Esophagus muscularis mucosa (tissue), 4 donors: ENCODE data around the gene LILRB5. TPM values are rescaled to one million over a fixed set of nuclear protein-coding genes. Genes with fewer than 3 reads are reported as not detected.
"Not testable (repeated sequence)": the region's sequence is repeated elsewhere in the genome, so short reads cannot be mapped to it uniquely, and the experiment has no call there.

Source experiments
- DNase-seq: peaks from one replicate; pipeline ENCODE4 v3.0.0-alpha.2; 2017; ENCODE audit errors: extremely low spot score
- H3K27ac ChIP-seq, 4 donors: fragments of 200-600 bp; sonication (generic); replicated peaks in 1 of 4; 1 replicate in 3 of 4; 2 replicates in 1 of 4; pipeline ENCODE4 v1.5.1; 2016 to 2019; ENCODE audit warnings: mild to moderate bottlenecking in 1 of 4
- H3K27me3 ChIP-seq, 4 donors: fragments of 200-600 bp; sonication (generic); one replicate each; pipeline versions ENCODE4 v1.5.1 to v1.6.0; 2016 to 2019
- H3K36me3 ChIP-seq, 4 donors: fragments of 200-600 bp; sonication (generic); one replicate each; pipeline ENCODE4 v1.5.1; 2016 to 2019
- H3K4me1 ChIP-seq, 4 donors: fragments of 200-600 bp; sonication (generic); one replicate each; pipeline ENCODE4 v1.5.1; 2016 to 2019
- H3K4me3 ChIP-seq, 4 donors: fragments of 200-600 bp; sonication (generic); 1 replicate in 2 of 4; 2 replicates in 2 of 4; pipeline ENCODE4 v1.5.1; 2016 to 2019; ENCODE audit warnings: mild to moderate bottlenecking in 4 of 4, moderate library complexity in 1 of 4
- H3K9me3 ChIP-seq, 4 donors: fragments of 200-600 bp; sonication (generic); 1 replicate in 3 of 4; 2 replicates in 1 of 4; pipeline ENCODE4 v1.5.1; 2016 to 2019
- CTCF ChIP-seq, 3 experiments: fragments of 200-600 bp in 2 of 3; fragments of 450-650 bp in 1 of 3; sonication (generic) in 2 of 3; IDR thresholded peaks; one replicate each; pipeline ENCODE4 v1.5.1; 2017 to 2019; ENCODE audit warnings: antibody characterized with exemption in 3 of 3, mild to moderate bottlenecking in 2 of 3, moderate library complexity in 1 of 3
- EP300 ChIP-seq: sonication (generic); formaldehyde crosslinking; IDR thresholded peaks from one replicate; pipeline ENCODE4 v1.6.1; 2017; ENCODE audit warnings: antibody characterized with exemption
- POLR2A ChIP-seq: fragments of 450-650 bp; IDR thresholded peaks from one replicate; pipeline ENCODE4 v1.6.1; 2017; ENCODE audit warnings: antibody characterized with exemption, moderate library complexity, mild to moderate bottlenecking, low read depth
- POLR2AphosphoS5 ChIP-seq, 2 donors: sonication (generic); formaldehyde crosslinking; IDR thresholded peaks; one replicate each; pipeline ENCODE4 v1.6.1; 2017; ENCODE audit warnings: antibody characterized with exemption in 2 of 2
- WGBS: methylation state at CpG from one replicate; pipeline ENCODE4 v1.1.5; 2018; 5-methylcytosine and 5-hydroxymethylcytosine counted together
- intact Hi-C: fragments of 100-400 bp; cut with DNase I; formaldehyde crosslinking; loops from one replicate; pipeline ENCODE4 v1.15.1; 2023
- total RNA-seq, 4 donors: library from RNA; depleted of rRNA; stranded (reverse); fragments of >200 nt; gene quantifications; one replicate each; pipeline versions ENCODE4 v1.1.0 to v1.2.1, GENCODE V29; 2016

LILRB5 gene
- total RNA-seq, 4 donors from 2014 or later: 16.6 to 26.6 (median 21.4) TPM

- no peak for DNase-seq
- Histone ChIP-seq H3K27me3 (no peaks in the 10 kb centered on the region), H3K4me1 (peaks cover 55 to 63% (median 63%) of the 10 kb centered on the region in 4 donors), H3K36me3 (peaks cover 24 to 49% (median 43%) of the 10 kb centered on the region in 4 donors), H3K4me3 (no peak overlapping the region), H3K9me3 (no peaks in the 10 kb centered on the region), H3K27ac (peak overlapping the region; percentile 70 to 79 (median 76))
- WGBS: 48% methylated on average over 5 of the region's 24 CpGs
- intact Hi-C loops: no loop called here
- TF ChIP-seq EP300 (no peak), POLR2AphosphoS5 (IDR thresholded peaks at IDR 0.05) (no peak), CTCF (IDR thresholded peaks at IDR 0.05) (no peak), POLR2A (no peak)
These were observed 47.8 kb downstream of the LILRB5 start for GRCh38 chr19:54209058-54209810.

- H3K27ac ChIP-seq: peak overlapping the region; percentile 70 to 79 (median 76)
- intact Hi-C loops: no loop called here
- WGBS: 63% methylated on average over 8 of the region's 8 CpGs
These were observed 48.4 kb downstream of the LILRB5 start for GRCh38 chr19:54208784-54209057.

GRCh38 chr19:54207983-54208783 is 48.9 kb downstream of the LILRB5 start:
- no peaks in the 10 kb centered on the region for H3K27me3 ChIP-seq
- TF ChIP-seq CTCF (IDR thresholded peaks at IDR 0.05) (no peak), POLR2AphosphoS5 (IDR thresholded peaks at IDR 0.05) (peak in 1 of 2 donors; percentile 44), EP300 (peak; percentile 41)
- peaks cover 35 to 60% (median 54%) of the 10 kb centered on the region in 4 donors for H3K36me3 ChIP-seq
- no peaks in the 10 kb centered on the region for H3K9me3 ChIP-seq
- peak overlapping the region; percentile 70 to 79 (median 76) for H3K27ac ChIP-seq
- peak; percentile 92 for DNase-seq
- H3K4me1 ChIP-seq: peaks cover 65 to 74% (median 73%) of the 10 kb centered on the region in 4 donors
- H3K4me3 ChIP-seq: no peak overlapping the region
- intact Hi-C loops: no loop called here
- WGBS: 58% methylated on average over 12 of the region's 18 CpGs

More at GRCh38 chr19:54208784-54209057, 48.4 kb downstream of the LILRB5 start:
- peaks cover 29 to 54% (median 48%) of the 10 kb centered on the region in 4 donors for H3K36me3 ChIP-seq
- H3K27me3 ChIP-seq: no peaks in the 10 kb centered on the region
- TF ChIP-seq EP300 (no peak), POLR2AphosphoS5 (IDR thresholded peaks at IDR 0.05) (no peak), CTCF (IDR thresholded peaks at IDR 0.05) (no peak), POLR2A (no peak)
- H3K4me3 ChIP-seq: no peak overlapping the region
- no peaks in the 10 kb centered on the region for H3K9me3 ChIP-seq
- no peak for DNase-seq
- H3K4me1 ChIP-seq: peaks cover 60 to 68% (median 68%) of the 10 kb centered on the region in 4 donors

DNA sequence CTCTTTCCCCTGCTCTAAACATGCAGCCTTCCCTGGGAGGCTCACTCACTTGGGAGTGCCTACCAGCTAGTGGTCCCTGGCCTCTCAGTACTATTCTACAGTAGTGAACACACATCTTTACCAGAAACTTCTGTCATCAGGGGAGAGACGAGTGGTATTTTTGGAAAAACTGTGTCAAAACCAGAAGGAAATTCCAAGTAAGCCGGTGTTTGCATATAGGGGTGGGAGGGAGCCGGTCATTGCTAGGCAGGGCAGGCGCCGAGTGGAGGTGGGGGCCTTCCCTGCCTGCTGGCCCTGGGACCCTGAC is 49.4 kb downstream of the LILRB5 start:
- Histone ChIP-seq H3K9me3 (no peaks in the 10 kb centered on the region), H3K4me3 (no peak overlapping the region), H3K4me1 (peaks cover 71 to 79% (median 79%) of the 10 kb centered on the region in 4 donors), H3K27ac (peak overlapping the region; percentile 12 to 67 (median 56)), H3K36me3 (peaks cover 40 to 65% (median 59%) of the 10 kb centered on the region in 4 donors), H3K27me3 (no peaks in the 10 kb centered on the region)
- 76% methylated on average over 5 of the region's 5 CpGs for WGBS
- TF ChIP-seq CTCF (IDR thresholded peaks at IDR 0.05) (no peak), POLR2A (no peak), EP300 (no peak), POLR2AphosphoS5 (IDR thresholded peaks at IDR 0.05) (no peak)
- no peak for DNase-seq
- intact Hi-C loops: no loop called here

- H3K27me3 ChIP-seq, H3K9me3 ChIP-seq, DNase-seq, intact Hi-C loops, H3K4me3 ChIP-seq: not testable (repeated sequence)
- peaks cover 45 to 70% (median 64%) of the 10 kb centered on the region in 4 donors for H3K36me3 ChIP-seq
- peaks cover 75 to 84% (median 83%) of the 10 kb centered on the region in 4 donors for H3K4me1 ChIP-seq
- peak overlapping the region; percentile 12 to 67 (median 56) for H3K27ac ChIP-seq
- WGBS: 82% methylated on average over 12 of the region's 23 CpGs
These were observed 49.9 kb downstream of the LILRB5 start for GRCh38 chr19:54207193-54207592.
